ENCODE measurements around the gene FANK1.
A peak's percentile ranks its signal among the peaks of the same experiment; 100 is the strongest.
"Not testable (repeated sequence)": the region's sequence is repeated elsewhere in the genome, so short reads cannot be mapped to it uniquely, and the experiment has no call there.

FANK1 gene

DNA sequence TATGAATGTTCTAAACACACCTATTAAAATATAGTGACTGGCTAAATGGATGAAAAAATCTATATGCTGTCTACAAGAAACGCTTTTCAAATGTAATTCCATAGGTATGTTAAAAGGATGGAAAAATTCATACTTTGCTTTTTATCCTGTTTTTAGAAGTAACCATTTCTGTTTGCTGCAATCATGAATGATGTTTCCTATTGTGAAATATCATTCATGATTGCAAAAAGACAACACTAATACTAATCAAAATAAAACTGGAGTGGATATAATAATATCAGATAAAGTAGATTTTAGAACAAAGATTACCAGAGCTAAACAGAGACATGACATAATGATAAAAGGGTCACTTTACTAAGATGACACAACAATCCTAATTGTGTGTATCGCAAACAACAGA is 138.2 kb downstream of the FANK1 start:
- DNase-seq: no peak

DNA sequence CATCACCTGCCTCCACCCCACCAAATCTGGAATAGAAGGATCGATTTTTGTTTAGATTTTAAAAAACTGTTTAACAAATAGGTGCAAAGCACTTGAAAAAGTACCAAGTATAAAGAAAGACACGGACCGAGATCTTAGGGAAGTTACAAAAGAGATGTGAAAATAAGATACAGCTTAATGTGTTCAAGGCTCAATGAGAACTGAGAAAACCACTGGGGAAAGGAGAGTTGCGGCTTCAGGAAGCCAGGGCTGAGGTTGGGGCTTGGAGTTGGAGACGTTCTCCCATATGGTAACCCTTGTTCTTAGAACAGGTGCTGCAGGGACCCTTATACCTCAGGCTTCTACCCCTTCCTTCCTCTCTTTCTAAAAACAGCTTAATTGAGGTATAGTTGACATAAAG is 140.2 kb downstream of the FANK1 start:
- no peak for DNase-seq

GRCh38 chr10:126037946-126038345 is 141.6 kb downstream of the FANK1 start:
- no peak for DNase-seq

GRCh38 chr10:126041117-126041516 is 144.8 kb downstream of the FANK1 start:
- no peak for DNase-seq

DNA sequence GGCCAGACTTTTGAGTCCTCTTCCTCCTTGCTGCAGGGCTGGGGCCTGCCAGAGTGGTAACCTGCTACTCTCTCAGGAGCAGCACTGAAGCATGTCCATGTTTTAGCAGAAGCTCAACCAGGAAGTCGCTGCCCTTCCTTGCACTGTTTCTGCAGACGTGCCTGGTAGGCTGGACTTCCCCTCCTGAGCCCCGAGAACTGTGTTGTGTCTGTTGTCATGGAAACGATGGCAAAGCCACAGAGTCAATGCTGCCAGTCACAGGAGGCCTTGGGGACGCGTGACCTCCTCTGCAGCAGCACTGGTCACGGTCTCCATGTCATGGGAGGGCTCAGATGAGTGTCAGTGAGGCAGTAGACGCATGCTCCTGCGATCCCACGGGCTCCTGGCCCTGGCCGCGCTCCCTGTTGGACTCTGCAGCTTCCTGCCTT is 145.5 kb downstream of the FANK1 start:
- peak; percentile 20 for DNase-seq

DNA sequence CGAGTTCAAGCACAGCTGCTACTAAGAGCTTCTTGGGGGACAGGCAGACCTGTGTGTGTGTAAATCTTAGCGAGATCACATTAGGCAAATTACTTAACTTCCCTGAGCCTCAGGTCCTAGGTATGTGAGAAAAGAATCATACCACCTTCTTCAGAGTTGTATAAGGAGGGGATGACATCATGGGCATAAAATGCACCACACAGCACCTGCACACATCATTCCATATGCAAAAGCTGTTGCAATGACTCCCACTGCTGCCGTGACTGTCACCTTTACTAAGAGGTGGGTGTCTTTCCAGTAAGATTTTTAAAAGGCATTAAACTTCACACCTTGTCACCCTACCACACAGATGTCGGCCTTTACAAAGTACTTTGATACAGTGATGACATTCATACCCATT is 146.0 kb downstream of the FANK1 start:
- DNase-seq: no peak

DNA sequence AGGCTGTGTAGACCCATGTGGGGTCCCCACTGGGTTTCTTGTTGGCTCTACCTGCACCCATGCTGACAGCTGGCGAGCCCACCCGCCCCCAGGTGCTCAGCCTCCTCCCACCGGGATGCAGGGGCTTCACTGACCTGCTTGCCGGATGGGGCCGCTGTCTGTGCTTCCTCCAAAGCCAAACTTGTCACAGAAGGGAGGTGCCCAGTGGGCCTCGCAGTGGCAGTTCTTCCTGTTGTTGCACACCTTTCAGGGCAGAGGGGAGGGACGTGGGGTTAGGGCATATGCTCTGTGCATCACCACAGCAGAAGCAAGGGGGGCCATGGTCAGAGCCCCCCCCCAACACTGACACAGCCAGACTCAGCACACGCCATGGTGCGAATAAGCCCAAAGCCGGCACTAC is 146.5 kb downstream of the FANK1 start:
- DNase-seq: no peak

DNA sequence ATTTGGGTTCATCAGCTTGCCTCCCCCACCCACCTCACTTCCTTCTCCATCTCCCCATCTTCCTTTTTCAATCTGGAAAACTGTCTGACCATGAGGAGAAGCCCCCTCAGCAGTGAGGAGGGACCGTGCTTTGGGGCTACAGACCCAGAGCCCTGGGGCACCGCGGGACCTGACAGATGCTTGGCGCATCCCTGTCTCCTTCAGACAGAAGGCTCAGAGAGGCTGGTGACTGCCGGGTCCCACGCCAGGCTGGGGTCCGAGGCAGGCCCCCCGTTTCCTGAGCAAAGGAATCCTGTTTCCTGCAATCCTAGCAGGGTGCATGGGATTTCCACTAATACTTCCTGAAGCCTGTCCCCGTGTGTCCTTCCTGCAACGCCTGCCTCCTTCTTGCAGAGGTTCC is 147.0 kb downstream of the FANK1 start:
- no peak for DNase-seq

GRCh38 chr10:126045861-126046260 is 149.5 kb downstream of the FANK1 start:
- no peak for DNase-seq

DNA sequence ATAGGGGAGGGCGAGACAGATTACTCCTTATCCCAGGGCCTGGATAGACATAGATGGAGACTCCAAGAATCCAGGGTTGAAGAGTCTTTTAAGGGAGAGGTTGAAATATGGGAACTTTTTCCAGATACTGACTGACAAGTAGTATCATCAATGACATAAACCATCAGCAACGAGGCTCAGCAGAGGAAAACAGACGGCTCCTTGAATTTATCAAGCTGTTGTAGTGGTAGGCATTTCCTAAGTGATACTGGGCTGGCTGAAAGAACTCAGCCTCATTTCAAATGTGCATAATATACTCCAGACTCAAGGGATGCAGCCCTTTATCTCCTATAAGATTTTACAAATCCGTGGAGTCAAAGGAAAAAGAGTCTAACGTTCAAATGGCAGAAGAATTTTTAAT is 150.5 kb downstream of the FANK1 start:
- no peak for DNase-seq

GRCh38 chr10:126047749-126048148 is 151.4 kb downstream of the FANK1 start:
- DNase-seq: not testable (repeated sequence)

DNA sequence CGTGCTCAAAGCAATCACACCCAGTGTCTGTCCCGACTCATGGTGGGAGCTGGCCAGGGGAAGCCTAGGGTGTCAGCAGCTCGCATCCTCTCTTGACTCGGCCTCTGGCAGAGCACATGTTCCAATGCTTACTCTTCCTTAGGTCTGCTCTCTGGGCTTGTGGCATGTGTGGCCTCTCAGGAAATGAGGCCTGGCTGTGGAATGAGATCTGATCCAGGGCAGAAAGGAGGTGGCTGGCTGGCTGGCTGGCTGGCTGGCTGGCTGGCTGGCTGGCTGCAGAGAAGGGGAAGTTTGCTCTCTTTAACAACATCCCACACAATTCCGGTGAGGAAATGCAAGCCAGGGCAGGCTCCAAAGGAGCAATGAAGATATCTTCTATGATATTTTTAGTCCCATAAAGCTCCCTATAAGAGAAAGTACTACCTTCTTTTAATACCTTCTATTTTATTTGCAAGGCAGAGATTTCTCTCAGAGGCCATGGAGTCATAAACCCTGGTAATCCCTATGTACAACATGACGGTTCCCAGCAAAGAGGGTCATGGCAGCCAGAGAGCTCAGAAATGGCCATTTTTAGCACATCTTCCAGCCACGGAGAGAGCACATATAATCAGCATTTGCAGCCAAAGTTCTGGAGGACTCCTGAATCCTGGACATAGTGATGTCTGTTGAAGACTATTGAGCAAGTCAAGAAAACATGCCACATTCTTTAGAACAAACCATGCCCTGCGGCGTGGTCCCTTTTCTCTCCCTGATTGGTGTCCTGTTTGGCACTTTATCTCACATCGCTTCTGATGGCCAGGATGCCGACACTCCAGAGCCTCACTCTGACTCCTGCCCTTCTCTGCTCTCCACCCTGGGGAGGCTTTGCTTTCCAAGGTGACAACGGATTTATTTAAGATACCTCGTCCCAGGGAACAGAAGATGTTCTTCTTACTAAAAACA is 153.7 kb downstream of the FANK1 start:
- no peak for DNase-seq

DNA sequence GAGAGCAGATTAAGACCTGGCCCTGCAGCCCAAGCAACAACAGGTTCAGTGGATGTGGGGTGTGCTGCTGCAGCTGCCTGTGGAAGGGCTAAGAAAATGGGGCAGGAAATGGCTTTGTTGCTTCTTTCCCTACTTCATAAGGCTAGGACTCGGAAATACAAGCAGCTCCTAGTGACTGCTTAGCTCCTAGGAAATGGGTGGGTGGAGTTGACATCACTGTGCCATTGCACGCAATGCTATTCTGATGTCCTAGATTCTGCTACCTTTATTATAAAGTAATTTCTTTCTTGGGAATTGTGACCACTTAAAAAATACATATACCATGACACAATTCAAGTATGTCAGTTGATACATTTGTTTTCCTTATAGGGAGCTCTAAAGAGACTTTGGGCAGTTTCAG is 155.8 kb downstream of the FANK1 start:
- DNase-seq: no peak

DNA sequence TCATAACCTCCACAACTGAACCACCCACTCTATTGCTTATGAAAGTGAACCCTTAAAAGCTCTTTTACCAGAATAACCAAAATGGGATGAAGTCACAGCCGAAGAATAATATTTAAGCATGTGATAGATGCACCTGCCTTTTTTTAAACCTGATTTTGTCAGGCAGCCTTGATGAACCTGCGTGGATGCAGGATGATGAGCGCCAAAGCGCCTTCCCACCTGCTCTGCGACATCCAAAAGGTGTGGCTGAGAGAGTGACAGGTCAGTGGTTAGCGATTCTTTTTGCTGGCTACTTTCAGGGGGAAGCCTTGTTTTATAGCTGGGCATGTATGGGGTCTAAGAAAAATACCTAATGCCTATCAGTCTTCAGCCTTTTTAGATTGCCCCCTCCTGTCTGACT is 157.8 kb downstream of the FANK1 start:
- no peak for DNase-seq

GRCh38 chr10:126057494-126057893 is 161.1 kb downstream of the FANK1 start:
- no peak for DNase-seq

GRCh38 chr10:126058104-126058503 is 161.7 kb downstream of the FANK1 start:
- peak; percentile 23 for DNase-seq

GRCh38 chr10:126058507-126058906 is 162.1 kb downstream of the FANK1 start:
- peak; percentile 53 for DNase-seq

Data from SHP77 treated with DMSO at 0.1 percent for 48 hours (cell line).